Measurements from ENCODE around the gene NPEPL1. TPM values are rescaled to one million over a fixed set of nuclear protein-coding genes. Genes with fewer than 3 reads are reported as not detected.

Gene NPEPL1
- total and polyA plus RNA-seq, 2 of the 8 experiments (the other 6 are each of a cell fraction or from before 2014, with no cell fraction given): 12.4 to 26.8 TPM

DNA sequence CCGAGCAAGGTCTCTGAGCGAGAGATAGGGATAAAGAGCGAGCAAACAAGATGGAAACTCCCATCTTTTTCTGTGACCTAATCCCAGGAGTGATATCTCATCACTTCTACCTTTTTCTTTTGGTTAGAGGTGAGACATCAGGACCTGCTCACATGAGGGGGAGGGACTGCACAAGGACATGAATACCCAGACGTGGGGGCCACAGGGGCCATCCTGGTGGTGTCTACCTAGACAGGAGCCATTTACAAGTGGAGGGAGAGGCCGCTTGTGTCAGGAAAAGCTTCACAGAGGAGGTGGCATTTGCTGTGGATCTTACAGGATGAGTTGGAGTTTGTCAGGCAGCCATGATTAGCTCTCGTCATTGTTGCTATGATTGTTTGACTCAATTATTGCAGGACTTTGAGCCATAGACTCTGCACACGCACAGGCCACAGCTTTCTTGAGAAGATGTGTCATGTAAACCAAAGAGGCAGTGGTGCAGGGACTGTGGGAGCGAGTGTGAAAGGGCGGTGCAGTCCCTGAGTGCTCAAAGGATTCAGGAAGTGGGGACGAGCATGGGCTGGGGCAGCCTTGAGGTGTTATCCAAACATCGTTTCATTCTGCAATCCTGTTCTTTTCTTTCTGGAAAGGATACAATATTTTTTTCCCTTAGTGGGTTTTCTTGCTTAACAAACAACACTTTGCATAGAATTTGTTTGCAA, 7.7 kb downstream of the NPEPL1 start:
- no peak overlapping the region for H2BK15ac ChIP-seq (ENCODE audit: low read length)
- H3K23me2 ChIP-seq (ENCODE audit: low read depth, low read length): no peaks in the 10 kb centered on the region
- no peak for DNase-seq (ENCODE audit: low read depth in 1 of 2, low spot score in 2 of 2)
- ChIA-PET CTCF (ENCODE audit: partially characterized antibody) (interaction anchor here (0.8 to 1.4 kb wide), 3 partner anchors 12 to 90 kb away, joined by 3 to 4 read pairs (median 3); no protein-coding TSS in a partner anchor), POLR2A (ENCODE audit: partially characterized antibody) (interaction anchor here (0.6 to 16.8 kb wide), 15 partner anchors 11 to 174 kb away, joined by 3 to 188 read pairs (median 4); partner anchors contain the start of genes GNAS-AS1 and STX16)
- H3K4ac ChIP-seq (replicated peaks; ENCODE audit: insufficient read length, low read depth, low read length): no peak overlapping the region
- FAIRE-seq: no peak
- no peaks in the 10 kb centered on the region for H3K27me3 ChIP-seq (replicated peaks in 1 of 4; ENCODE audit: control insufficient read depth in 3 of 4, extremely low read depth in 1 of 4, insufficient read depth in 3 of 4, low read length in 3 of 4)
- peaks cover 0 to 7% (median 1%) of the 10 kb centered on the region in 4 experiments; a peak in 3 of 7 replicates for H3K4me1 ChIP-seq (replicated peaks in 1 of 4; ENCODE audit: control insufficient read depth in 3 of 4, insufficient read depth in 4 of 4, low read length in 3 of 4)
- H3K4me2 ChIP-seq (ENCODE audit: insufficient read depth in 1 of 2, low read depth in 2 of 2, low read length in 2 of 2): no peak overlapping the region
- H4K8ac ChIP-seq (ENCODE audit: extremely low read depth, insufficient read depth, low read length): no peak overlapping the region; the same call in 1 of the 2 replicates
- 84% methylated on average over 11 of the region's 11 CpGs; no CpG with 5 or more reads in 1 of the 2 experiments for WGBS, 2 experiments (ENCODE audit: extremely low coverage in 1 of 2, insufficient coverage in 1 of 2, insufficient read length in 1 of 2, insufficient replicate concordance in 2 of 2, low coverage in 1 of 2, low lambda C conversion rate in 2 of 2, missing lambda C conversion rate in 1 of 2)
- no peak overlapping the region for H2AK5ac ChIP-seq (ENCODE audit: low read depth, low read length)
- peaks cover 2 to 3% of the 10 kb centered on the region in 2 experiments for H4K20me1 ChIP-seq (replicated peaks in 1 of 2; ENCODE audit: control insufficient read depth in 1 of 2, insufficient read depth in 2 of 2, low read length in 2 of 2)
- H2BK20ac ChIP-seq (ENCODE audit: low read length): no peak overlapping the region
- H2AFZ ChIP-seq (ENCODE audit: low read length): no peak overlapping the region
- peak overlapping the region; percentile 49; the same call in 1 of the 2 replicates for H2BK5ac ChIP-seq (ENCODE audit: low read depth, low read length)
- H3K14ac ChIP-seq (ENCODE audit: insufficient read length): no peak overlapping the region
- no peak overlapping the region for H3K9ac ChIP-seq (replicated peaks in 1 of 4; ENCODE audit: extremely low read depth in 1 of 4, low read depth in 3 of 4, low read length in 3 of 4)
- no peak overlapping the region; the same call in 1 of the 2 replicates for H3K18ac ChIP-seq (ENCODE audit: extremely low read depth, low read length)
- no peak overlapping the region for H3K27ac ChIP-seq (ENCODE audit: low read depth, low read length)
- H3K79me2 ChIP-seq (ENCODE audit: control insufficient read depth in 1 of 2, insufficient read depth in 2 of 2, low read length in 2 of 2): no peaks in the 10 kb centered on the region
- no peak overlapping the region for H2BK12ac ChIP-seq (ENCODE audit: low read depth, low read length)
- H3K23ac ChIP-seq (ENCODE audit: insufficient read length): no peak overlapping the region
- no peak overlapping the region for H2BK120ac ChIP-seq (replicated peaks; ENCODE audit: low read depth, low read length)
- H3K4me3 ChIP-seq (ENCODE audit: extremely low read depth in 1 of 4, insufficient read depth in 2 of 4, low read depth in 3 of 4, low read length in 4 of 4): no peak overlapping the region
- no peaks in the 10 kb centered on the region for H3K79me1 ChIP-seq (ENCODE audit: low read depth, low read length)
- peaks cover 0 to 3% of the 10 kb centered on the region in 2 experiments; a peak in 1 of 4 replicates for H3K9me3 ChIP-seq (ENCODE audit: insufficient read depth in 2 of 2, low read depth in 1 of 2, low read length in 1 of 2)
- H4K5ac ChIP-seq (ENCODE audit: insufficient read length, low read depth, low read length): no peak overlapping the region
- H4K91ac ChIP-seq (replicated peaks; ENCODE audit: insufficient read length, low read length): peak overlapping the region; percentile 66
- peaks cover 13 to 52% (median 23%) of the 10 kb centered on the region in 4 experiments for H3K36me3 ChIP-seq (ENCODE audit: control insufficient read depth in 2 of 4, insufficient read depth in 4 of 4, low read length in 3 of 4)
- H3K56ac ChIP-seq (replicated peaks; ENCODE audit: insufficient read length, low read depth, low read length): no peak overlapping the region
- TF ChIP-seq HDAC6 (IDR thresholded peaks at IDR 0.05; ENCODE audit: low read depth, low read length): no peak

Measured in H1 (cell line).